ENCODE data around the gene KCNK18.

KCNK18 gene

DNA sequence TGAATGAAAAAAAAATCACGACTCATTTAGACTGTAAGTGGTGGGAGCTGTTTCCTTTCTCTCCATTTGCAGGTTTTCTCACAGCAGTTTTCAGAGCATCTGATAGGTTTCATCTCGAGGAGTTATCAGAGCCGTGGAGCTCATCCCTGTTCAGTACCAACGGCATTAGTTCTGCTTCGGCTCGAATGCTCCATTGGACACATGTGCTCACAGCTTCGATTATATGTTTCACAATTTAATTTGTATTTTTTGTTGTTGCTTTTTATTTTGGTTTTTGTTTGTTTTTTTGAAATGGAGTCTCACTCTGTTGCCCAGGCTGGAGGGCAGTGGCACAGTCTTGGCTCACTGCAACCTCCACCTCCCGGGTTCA is 45.2 kb downstream of the KCNK18 start:
- H3K9me3 ChIP-seq (ENCODE audit: insufficient read depth, low read length, severe bottlenecking) = no peaks in the 10 kb centered on the region
- no peaks in the 10 kb centered on the region for H4K20me1 ChIP-seq (ENCODE audit: insufficient read depth, low read length)
- H3K9ac ChIP-seq (ENCODE audit: low read depth, low read length) = no peak overlapping the region
- no peaks in the 10 kb centered on the region for H3K79me2 ChIP-seq (ENCODE audit: insufficient read depth, low read length)
- TF ChIP-seq, protein P1, sequence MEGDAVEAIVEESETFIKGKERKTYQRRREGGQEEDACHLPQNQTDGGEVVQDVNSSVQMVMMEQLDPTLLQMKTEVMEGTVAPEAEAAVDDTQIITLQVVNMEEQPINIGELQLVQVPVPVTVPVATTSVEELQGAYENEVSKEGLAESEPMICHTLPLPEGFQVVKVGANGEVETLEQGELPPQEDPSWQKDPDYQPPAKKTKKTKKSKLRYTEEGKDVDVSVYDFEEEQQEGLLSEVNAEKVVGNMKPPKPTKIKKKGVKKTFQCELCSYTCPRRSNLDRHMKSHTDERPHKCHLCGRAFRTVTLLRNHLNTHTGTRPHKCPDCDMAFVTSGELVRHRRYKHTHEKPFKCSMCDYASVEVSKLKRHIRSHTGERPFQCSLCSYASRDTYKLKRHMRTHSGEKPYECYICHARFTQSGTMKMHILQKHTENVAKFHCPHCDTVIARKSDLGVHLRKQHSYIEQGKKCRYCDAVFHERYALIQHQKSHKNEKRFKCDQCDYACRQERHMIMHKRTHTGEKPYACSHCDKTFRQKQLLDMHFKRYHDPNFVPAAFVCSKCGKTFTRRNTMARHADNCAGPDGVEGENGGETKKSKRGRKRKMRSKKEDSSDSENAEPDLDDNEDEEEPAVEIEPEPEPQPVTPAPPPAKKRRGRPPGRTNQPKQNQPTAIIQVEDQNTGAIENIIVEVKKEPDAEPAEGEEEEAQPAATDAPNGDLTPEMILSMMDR (IDR thresholded peaks at IDR 0.05; ENCODE audit: borderline replicate concordance, extremely low read depth, low read length, poor library complexity, severe bottlenecking) = no peak
- TF ChIP-seq EZH2 (IDR thresholded peaks at IDR 0.05; ENCODE audit: borderline replicate concordance, low read depth, low read length, severe bottlenecking) = no peak
- no peaks in the 10 kb centered on the region for H3K36me3 ChIP-seq (ENCODE audit: insufficient read depth, low read length)
- no peaks in the 10 kb centered on the region for H3K27me3 ChIP-seq (ENCODE audit: insufficient read depth, low read length, poor library complexity)
- H3K4me1 ChIP-seq (ENCODE audit: insufficient read depth, low read length) = no peaks in the 10 kb centered on the region
- no peak overlapping the region for H3K27ac ChIP-seq (ENCODE audit: low read length)
- no peak overlapping the region for H2AFZ ChIP-seq (ENCODE audit: low read depth, low read length)
- H3K4me3 ChIP-seq (ENCODE audit: low read depth in 1 of 2, low read length in 2 of 2) = no peak overlapping the region
- DNase-seq (no peak), ATAC-seq (ENCODE audit: insufficient read depth, low read depth) (no peak)
- H3K4me2 ChIP-seq (ENCODE audit: insufficient read depth, low read length) = no peak overlapping the region

DNA sequence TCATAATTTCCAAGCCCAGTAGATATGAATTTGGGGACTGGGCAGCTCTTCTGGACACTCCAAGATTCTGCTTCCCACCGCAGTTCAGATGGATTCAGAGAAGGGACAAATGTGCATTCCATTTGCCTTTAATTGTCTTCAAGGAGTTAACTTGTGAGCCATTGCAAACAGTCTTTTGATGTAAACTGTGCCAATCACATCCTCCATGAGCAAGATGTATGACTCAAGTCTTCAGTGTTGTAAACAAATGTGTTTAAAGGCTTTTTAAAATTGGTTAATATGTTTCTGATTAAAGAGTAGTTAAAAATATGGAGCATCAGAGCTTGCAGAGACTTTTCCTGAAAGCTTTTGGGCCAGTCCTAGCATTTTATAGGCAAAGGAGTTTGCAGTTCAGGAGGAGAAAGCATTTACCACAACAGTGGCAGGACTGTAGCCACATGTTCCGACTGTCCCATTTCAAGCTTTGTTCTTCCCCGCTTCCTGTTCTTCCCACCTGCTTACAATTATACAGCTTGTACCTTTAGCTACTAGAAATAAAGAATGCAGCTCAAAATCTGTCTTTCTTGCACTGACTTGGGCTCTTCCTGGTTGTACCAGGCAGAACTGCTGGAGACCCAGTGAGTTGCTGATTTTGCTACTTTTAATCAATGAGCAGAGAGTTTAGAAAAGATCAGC is 49.8 kb downstream of the KCNK18 start:
- DNase-seq = no peak
- Histone ChIP-seq H3K4me3 (ENCODE audit: low read depth in 1 of 2, low read length in 2 of 2) (no peak overlapping the region), H3K27me3 (ENCODE audit: insufficient read depth, low read length, poor library complexity) (peaks cover 11% of the 10 kb centered on the region), H3K79me2 (ENCODE audit: insufficient read depth, low read length) (no peaks in the 10 kb centered on the region), H3K27ac (ENCODE audit: low read length) (no peak overlapping the region), H3K4me1 (ENCODE audit: insufficient read depth, low read length) (no peaks in the 10 kb centered on the region), H3K9me3 (ENCODE audit: insufficient read depth, low read length, severe bottlenecking) (no peaks in the 10 kb centered on the region), H2AFZ (ENCODE audit: low read depth, low read length) (no peak overlapping the region), H4K20me1 (ENCODE audit: insufficient read depth, low read length) (no peaks in the 10 kb centered on the region), H3K36me3 (ENCODE audit: insufficient read depth, low read length) (no peaks in the 10 kb centered on the region), H3K9ac (ENCODE audit: low read depth, low read length) (no peak overlapping the region), H3K4me2 (ENCODE audit: insufficient read depth, low read length) (no peak overlapping the region)
- TF ChIP-seq, protein P1 (IDR thresholded peaks at IDR 0.05; ENCODE audit: borderline replicate concordance, extremely low read depth, low read length, poor library complexity, severe bottlenecking) = no peak
- no peak for TF ChIP-seq EZH2 (IDR thresholded peaks at IDR 0.05; ENCODE audit: borderline replicate concordance, low read depth, low read length, severe bottlenecking)
- ATAC-seq (ENCODE audit: insufficient read depth, low read depth) = peak; percentile 33; the same call in 1 of the 3 replicates

DNA sequence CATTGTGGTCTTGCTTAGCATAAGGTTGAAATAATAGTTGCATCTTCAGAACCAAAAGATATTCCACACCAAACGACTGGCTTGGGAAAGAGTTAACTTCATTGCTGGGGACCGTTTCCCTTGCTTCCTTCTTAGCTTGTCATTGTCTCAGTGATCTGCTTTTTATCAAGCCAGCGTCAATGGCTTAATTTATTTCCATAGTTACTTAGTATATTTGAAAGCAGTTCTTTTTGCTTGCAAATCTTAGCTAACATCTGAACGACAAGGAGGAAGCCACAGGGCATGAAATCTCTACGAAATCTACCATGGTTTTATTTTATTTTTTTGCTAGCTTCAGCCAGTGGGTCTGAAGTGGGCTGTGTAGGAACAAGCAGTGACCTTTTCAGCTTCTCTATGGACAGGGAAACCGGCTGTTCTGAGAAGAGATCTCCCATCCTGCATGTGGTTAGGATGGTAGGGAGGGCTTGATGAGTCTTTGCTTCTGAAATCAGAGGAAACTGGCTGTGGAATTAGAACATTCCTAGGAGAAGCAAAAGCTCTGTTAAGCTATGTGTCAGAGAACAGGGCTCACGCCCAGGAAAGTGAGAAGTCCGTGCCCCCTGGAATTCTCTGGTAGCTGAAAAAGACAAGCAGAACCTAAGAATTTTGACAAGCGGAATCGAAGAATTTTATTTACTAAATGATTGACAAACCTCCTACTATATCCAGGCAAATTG is 51.6 kb downstream of the KCNK18 start:
- DNase-seq = no peak
- Histone ChIP-seq H3K36me3 (ENCODE audit: insufficient read depth, low read length) (no peaks in the 10 kb centered on the region), H3K4me3 (ENCODE audit: low read depth in 1 of 2, low read length in 2 of 2) (no peak overlapping the region), H3K27me3 (ENCODE audit: insufficient read depth, low read length, poor library complexity) (peaks cover 11% of the 10 kb centered on the region), H3K27ac (ENCODE audit: low read length) (no peak overlapping the region), H3K9me3 (ENCODE audit: insufficient read depth, low read length, severe bottlenecking) (no peaks in the 10 kb centered on the region), H3K4me2 (ENCODE audit: insufficient read depth, low read length) (no peak overlapping the region), H3K4me1 (ENCODE audit: insufficient read depth, low read length) (no peaks in the 10 kb centered on the region), H2AFZ (ENCODE audit: low read depth, low read length) (no peak overlapping the region), H3K79me2 (ENCODE audit: insufficient read depth, low read length) (no peaks in the 10 kb centered on the region), H4K20me1 (ENCODE audit: insufficient read depth, low read length) (no peaks in the 10 kb centered on the region), H3K9ac (ENCODE audit: low read depth, low read length) (no peak overlapping the region)
- ATAC-seq (ENCODE audit: insufficient read depth, low read depth) = no peak
- TF ChIP-seq, protein P1 (IDR thresholded peaks at IDR 0.05; ENCODE audit: borderline replicate concordance, extremely low read depth, low read length, poor library complexity, severe bottlenecking) = no peak
- no peak for TF ChIP-seq EZH2 (IDR thresholded peaks at IDR 0.05; ENCODE audit: borderline replicate concordance, low read depth, low read length, severe bottlenecking)
